HG02870 (cell line): ENCODE data around the gene ENOX1.

Experiments
- ATAC-seq: cut with Tn5 transposase; IDR thresholded peaks from one replicate; pipeline ENCODE4 v1.9.1; 2021; ENCODE audit warnings: mild to moderate bottlenecking, moderate library complexity; ENCODE audit not compliant: unreplicated experiment

ENOX1 gene

GRCh38 chr13:43401361-43401760 is 385.4 kb downstream of the ENOX1 start:
- no peak for ATAC-seq

GRCh38 chr13:43397111-43397510 is 389.7 kb downstream of the ENOX1 start:
- ATAC-seq: no peak

- peak; percentile 17 for ATAC-seq
Observed at GRCh38 chr13:43391036-43391435, 395.7 kb downstream of the ENOX1 start.

GRCh38 chr13:43390619-43391018 is 396.2 kb downstream of the ENOX1 start:
- ATAC-seq: peak; percentile 54

- ATAC-seq: no peak
Observed at GRCh38 chr13:43389983-43390382, 396.8 kb downstream of the ENOX1 start.

GRCh38 chr13:43389573-43389972 is 397.2 kb downstream of the ENOX1 start:
- no peak for ATAC-seq

GRCh38 chr13:43388282-43389034 is 398.3 kb downstream of the ENOX1 start:
- no peak for ATAC-seq

- no peak for ATAC-seq
Observed at GRCh38 chr13:43387880-43388279, 398.9 kb downstream of the ENOX1 start.

- no peak for ATAC-seq
Observed at GRCh38 chr13:43383498-43384165, 403.1 kb downstream of the ENOX1 start.

- no peak for ATAC-seq
Observed at GRCh38 chr13:43379738-43380137, 407.0 kb downstream of the ENOX1 start.

GRCh38 chr13:43377973-43378372 is 408.8 kb downstream of the ENOX1 start:
- no peak for ATAC-seq

GRCh38 chr13:43377149-43377548 is 409.6 kb downstream of the ENOX1 start:
- ATAC-seq: no peak

GRCh38 chr13:43376596-43376995 is 410.2 kb downstream of the ENOX1 start:
- no peak for ATAC-seq

- ATAC-seq: no peak
Observed at GRCh38 chr13:43375797-43376465, 410.8 kb downstream of the ENOX1 start.

- ATAC-seq: no peak
Observed at GRCh38 chr13:43374621-43375020, 412.2 kb downstream of the ENOX1 start.

GRCh38 chr13:43373400-43373799 is 413.4 kb downstream of the ENOX1 start:
- ATAC-seq: no peak

GRCh38 chr13:43370842-43371241 is 415.9 kb downstream of the ENOX1 start:
- no peak for ATAC-seq

- ATAC-seq: no peak
Observed at GRCh38 chr13:43369319-43369718, 417.5 kb downstream of the ENOX1 start.

- ATAC-seq: no peak
Observed at GRCh38 chr13:43368003-43368402, 418.8 kb downstream of the ENOX1 start.

- ATAC-seq: no peak
Observed at GRCh38 chr13:43365039-43365344, 421.8 kb downstream of the ENOX1 start.

GRCh38 chr13:43364210-43365038 is 422.3 kb downstream of the ENOX1 start:
- no peak for ATAC-seq
